Activated CD8-positive, alpha-beta memory T cell treated with anti-CD3 and anti-CD28 coated beads for 1 hour (primary cell): ENCODE results near the gene EID2.

Experiments used
- DNase-seq, 2 donors: peaks; one replicate each; pipeline ENCODE4 v3.0.0-alpha.2; 2020; ENCODE audit warnings: low read depth in 1 of 2; ENCODE audit errors: extremely low read depth in 1 of 2

EID2 gene

GRCh38 chr19:39539165-39539517 is 820 bp downstream of the EID2 start:
- no peak for DNase-seq

GRCh38 chr19:39533791-39534190 is 6.2 kb downstream of the EID2 start:
- no peak for DNase-seq

GRCh38 chr19:39533003-39533512 is 6.9 kb downstream of the EID2 start:
- no peak for DNase-seq

GRCh38 chr19:39532233-39533002 is 7.5 kb downstream of the EID2 start, which contains the start of gene EID2B:
Gene EID2B (minus strand): TSS chr19:39532852. CDS start chr19:39532802, 50 bp downstream.
- DNase-seq: peak; percentile 90

- DNase-seq: no peak
Measured at GRCh38 chr19:39531834-39532232, 8.1 kb downstream of the EID2 start.

- no peak for DNase-seq
Measured at GRCh38 chr19:39525205-39525604, 14.8 kb downstream of the EID2 start.

GRCh38 chr19:39524495-39524894 is 15.5 kb downstream of the EID2 start:
- DNase-seq: no peak

- no peak for DNase-seq
Measured at GRCh38 chr19:39520541-39521484, 19.1 kb downstream of the EID2 start.

GRCh38 chr19:39518975-39519374 is 21.0 kb downstream of the EID2 start:
- no peak for DNase-seq

- no peak for DNase-seq
Measured at GRCh38 chr19:39518458-39518857, 21.5 kb downstream of the EID2 start.

- no peak for DNase-seq
Measured at GRCh38 chr19:39517432-39517831, 22.5 kb downstream of the EID2 start.

GRCh38 chr19:39516270-39516669 is 23.7 kb downstream of the EID2 start:
- no peak for DNase-seq

GRCh38 chr19:39515551-39516191 is 24.3 kb downstream of the EID2 start:
- no peak for DNase-seq

GRCh38 chr19:39514840-39515550 is 25.0 kb downstream of the EID2 start, which contains the start of gene SELENOV:
Gene SELENOV (plus strand): TSS chr19:39515139. CDS start chr19:39515213, 74 bp downstream.
- no peak for DNase-seq

- DNase-seq: no peak
Measured at GRCh38 chr19:39512988-39513387, 27.0 kb downstream of the EID2 start.

GRCh38 chr19:39509233-39509632 is 30.7 kb downstream of the EID2 start:
- DNase-seq: no peak

- no peak for DNase-seq
Measured at GRCh38 chr19:39508629-39509028, 31.3 kb downstream of the EID2 start.

GRCh38 chr19:39507715-39508364 is 32.1 kb downstream of the EID2 start:
- DNase-seq: no peak

- no peak for DNase-seq
Measured at GRCh38 chr19:39506944-39507714, 32.8 kb downstream of the EID2 start.
